ENCODE data around the gene TBC1D1.

The TBC1D1 gene

GRCh38 chr4:38058151-38058550, 167.3 kb downstream of the TBC1D1 start:
- no peak for DNase-seq

DNA sequence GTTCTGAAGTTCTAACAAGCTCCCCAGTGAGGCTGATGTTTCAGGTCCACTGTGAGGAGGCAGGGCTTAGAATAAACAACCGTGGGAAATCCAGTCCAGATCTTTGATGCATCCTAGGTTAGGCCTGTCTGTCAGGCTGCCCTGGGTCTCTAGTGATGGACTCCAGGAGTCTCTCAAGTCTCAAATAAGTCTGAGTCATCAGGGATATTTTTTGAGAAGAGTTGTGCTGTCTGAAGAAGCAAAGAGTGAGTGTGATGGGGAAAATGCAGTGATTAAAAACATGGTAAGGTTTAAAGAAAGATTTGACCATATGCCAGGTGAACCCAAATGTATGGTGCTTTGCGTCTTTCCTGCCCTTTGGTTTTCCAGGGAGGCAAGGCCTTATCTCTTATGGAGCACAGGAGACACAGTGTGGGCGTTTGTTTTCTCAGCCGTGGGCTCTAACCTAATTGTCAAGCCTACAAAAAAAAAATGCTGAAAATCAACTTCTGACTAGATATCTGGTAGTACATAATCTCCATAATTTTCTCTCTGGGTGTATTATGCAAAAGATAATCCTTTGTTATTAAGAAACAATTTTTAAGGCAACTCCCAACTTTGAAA, 170.0 kb downstream of the TBC1D1 start:
- no peak for DNase-seq

GRCh38 chr4:38062088-38062775, 171.3 kb downstream of the TBC1D1 start:
- DNase-seq, result peak; percentile 68

DNA sequence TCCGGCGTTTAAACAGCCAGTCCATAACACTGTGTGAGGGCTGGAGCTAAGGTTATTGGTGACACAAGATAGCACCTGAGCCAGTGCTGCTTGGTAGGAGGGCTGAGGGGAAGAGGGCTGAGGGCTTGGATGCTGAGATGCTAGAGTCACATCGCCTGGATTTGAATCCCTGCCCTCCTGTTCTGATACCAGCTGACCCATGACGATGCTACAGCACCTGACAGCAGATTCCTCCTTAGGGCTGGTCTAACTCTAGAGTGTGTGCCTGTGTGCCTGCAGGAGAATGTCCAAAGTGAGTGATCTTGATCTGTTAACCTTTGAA, 171.9 kb downstream of the TBC1D1 start:
- DNase-seq, result no peak

- no peak for DNase-seq
Observed at GRCh38 chr4:38065176-38065575, 174.3 kb downstream of the TBC1D1 start.

DNA sequence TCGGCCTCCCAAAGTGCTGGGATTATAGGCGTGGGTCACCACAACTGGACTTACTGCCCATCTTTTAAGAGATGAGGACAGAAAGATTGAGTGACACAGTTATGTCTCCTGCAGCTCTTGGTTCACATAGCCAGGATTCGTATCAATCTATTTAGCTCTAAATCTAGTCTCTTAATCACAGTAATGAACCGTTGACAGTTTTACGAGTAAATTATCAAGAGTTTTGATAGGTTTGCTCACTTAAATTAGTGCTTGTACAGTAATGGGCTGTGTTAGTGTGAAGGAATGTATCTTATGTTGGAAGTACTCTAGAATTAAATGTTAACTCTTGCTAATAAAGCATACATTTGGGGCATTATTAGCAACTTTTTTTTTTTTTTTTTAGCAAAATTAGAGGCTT, 175.0 kb downstream of the TBC1D1 start:
- DNase-seq, result no peak

DNA sequence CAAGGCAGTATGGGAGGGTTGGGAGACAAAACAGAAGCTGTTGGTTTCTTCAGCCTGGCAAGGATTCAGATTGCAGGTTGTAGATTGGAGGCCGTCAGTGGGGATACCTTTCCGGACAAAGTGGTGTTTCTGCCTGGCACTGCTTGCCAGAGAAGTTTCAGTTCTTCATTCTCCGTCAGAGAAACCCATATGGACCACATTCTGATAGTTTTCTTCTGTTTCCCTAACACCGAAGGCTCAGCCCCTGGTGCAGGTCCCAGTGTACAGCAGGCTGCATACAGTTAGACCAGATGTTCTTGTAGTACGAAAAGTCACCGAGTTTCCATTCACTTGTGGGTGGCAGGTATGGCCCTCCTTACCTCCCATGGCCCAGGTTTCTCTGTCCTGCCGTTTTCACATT, 176.6 kb downstream of the TBC1D1 start:
- DNase-seq, result peak; percentile 11

GRCh38 chr4:38068107-38068506, 177.2 kb downstream of the TBC1D1 start:
- no peak for DNase-seq

GRCh38 chr4:38069271-38069760, 178.4 kb downstream of the TBC1D1 start:
- DNase-seq, result peak; percentile 77

DNA sequence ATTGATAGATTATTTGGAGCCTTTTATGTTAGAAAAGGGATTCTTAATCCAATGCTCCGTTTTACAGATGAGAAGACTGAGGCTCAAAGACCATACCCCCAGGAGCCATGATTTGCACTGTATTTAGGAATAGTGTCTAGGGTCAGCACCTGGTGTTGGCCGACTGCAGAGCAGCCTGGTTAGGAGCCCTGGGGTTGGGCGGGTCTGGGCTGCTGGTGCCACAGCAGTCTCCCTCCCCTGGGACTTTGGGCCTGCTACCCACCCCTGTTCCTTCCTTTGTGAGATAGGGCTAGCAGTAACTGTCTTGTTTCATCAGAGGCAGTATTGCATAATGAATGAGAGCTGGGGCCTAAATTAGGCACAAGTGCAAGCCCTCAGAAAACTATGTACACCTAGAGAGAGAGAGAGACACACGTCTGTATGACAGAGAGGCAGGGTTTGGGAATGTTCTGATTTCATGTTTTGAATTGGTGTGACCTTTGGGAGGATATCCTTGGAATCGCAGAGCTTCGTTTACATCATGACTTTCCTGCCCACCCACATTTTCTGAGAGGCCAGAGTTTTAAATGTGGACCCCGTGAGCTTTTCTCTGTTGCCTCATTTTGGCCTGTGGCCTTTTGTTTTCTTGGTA, 181.0 kb downstream of the TBC1D1 start:
- peak; percentile 90 for DNase-seq

GRCh38 chr4:38072578-38072977, 181.7 kb downstream of the TBC1D1 start:
- peak; percentile 76 for DNase-seq

- peak; percentile 12 for DNase-seq
Observed at GRCh38 chr4:38073596-38074234, 182.8 kb downstream of the TBC1D1 start.

- peak; percentile 99 for DNase-seq
Observed at GRCh38 chr4:38075370-38076152, 184.7 kb downstream of the TBC1D1 start.

GRCh38 chr4:38076153-38076669, 185.3 kb downstream of the TBC1D1 start:
- peak; percentile 52 for DNase-seq

GRCh38 chr4:38077791-38078489, 187.1 kb downstream of the TBC1D1 start:
- peak; percentile 9 for DNase-seq

- peak; percentile 87 for DNase-seq
Observed at GRCh38 chr4:38078590-38079421, 187.9 kb downstream of the TBC1D1 start.

- DNase-seq, result peak; percentile 36
Observed at GRCh38 chr4:38080061-38080974, 189.4 kb downstream of the TBC1D1 start.

DNA sequence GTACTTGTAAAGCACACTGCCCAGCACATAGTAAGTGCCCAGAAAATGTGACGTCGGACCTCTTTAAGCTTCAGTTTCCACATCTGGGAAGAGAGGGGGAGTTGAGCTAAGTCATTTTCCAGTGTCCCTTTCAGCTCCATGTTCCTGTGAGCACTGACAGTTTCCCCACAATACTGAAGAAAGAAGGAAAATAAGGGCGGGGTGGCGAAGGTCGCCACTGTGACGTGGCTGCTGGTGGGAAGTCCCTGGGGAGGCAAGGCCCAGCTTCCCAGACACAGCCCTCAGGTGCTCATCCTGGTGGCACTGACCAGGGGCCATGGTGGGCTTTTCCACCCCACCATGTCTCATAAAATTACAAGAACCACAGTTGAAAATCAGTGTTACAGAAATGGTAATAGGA, 191.1 kb downstream of the TBC1D1 start:
- DNase-seq, result peak; percentile 79

DNA sequence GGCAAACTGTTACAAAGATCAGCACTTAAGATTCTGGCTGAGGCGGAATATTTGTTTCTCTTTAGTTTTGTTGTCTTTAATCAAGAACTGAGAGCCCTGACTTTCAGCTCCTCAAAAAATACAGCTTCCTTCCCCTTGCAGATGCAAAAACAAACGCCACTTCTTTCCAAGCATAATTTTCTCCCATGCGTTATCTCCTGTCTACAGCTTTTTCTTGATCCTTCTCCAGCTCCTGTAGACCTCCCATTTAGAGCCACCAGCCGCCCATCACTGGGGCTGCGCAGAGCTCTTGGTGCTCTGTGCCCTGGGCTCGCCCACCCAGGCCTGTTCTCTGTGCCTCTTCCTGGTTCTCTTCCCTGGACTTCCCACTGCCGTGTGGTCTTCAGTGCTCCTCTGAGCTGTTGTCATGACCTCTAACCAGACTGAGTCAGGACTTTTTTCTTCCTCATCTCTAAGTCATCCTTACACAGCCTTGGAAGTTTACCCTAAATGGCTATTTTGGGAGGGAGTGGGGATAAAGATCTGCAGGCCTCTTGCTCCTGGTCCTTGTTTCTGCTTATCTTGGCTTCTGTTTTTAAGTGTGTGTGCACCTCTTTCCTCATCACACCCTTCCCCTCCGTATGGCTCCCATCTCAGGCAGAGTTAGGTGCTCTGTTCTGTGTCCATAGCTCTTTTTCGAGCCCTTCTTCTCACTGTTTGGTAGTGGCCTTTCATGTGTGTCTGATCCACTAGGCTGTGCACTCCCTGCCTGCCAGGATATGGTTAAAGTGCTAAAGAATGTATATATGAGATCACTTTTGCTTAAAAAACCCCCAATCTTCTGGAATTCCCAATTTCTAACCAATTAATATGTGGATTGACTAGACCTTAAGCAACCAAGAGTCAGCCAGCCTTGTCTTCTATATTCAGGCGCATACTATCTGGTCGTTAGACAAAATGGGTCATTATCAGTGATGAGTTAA, 191.8 kb downstream of the TBC1D1 start:
- DNase-seq, result peak; percentile 91
